KMS-11 (cell line): ENCODE data around the gene GTF2F2.

Experiments
- H2AFZ ChIP-seq: fragments of 200-600 bp; sonication (generic); 2 replicates; pipeline ENCODE4 v1.6.1; 2016; ENCODE audit warnings: antibody characterized with exemption, mixed run types, low read depth
- H3K27ac ChIP-seq: fragments of 200-600 bp; sonication (generic); 2 replicates; pipeline ENCODE4 v1.6.1; 2016; ENCODE audit warnings: mild to moderate bottlenecking, mixed run types
- H3K27me3 ChIP-seq: fragments of 200-600 bp; sonication (generic); 2 replicates; pipeline ENCODE4 v1.6.1; 2017; ENCODE audit warnings: mild to moderate bottlenecking, low read depth, mixed run types, moderate library complexity; ENCODE audit not compliant: insufficient read depth
- H3K36me3 ChIP-seq: fragments of 200-600 bp; sonication (generic); 2 replicates; pipeline ENCODE4 v1.6.1; 2017; ENCODE audit warnings: mild to moderate bottlenecking, mixed run types; ENCODE audit not compliant: insufficient read depth
- H3K4me1 ChIP-seq: fragments of 200-600 bp; sonication (generic); 2 replicates; pipeline ENCODE4 v1.6.1; 2016; ENCODE audit warnings: mild to moderate bottlenecking, low read depth, mixed run types; ENCODE audit not compliant: poor library complexity, severe bottlenecking
- H3K4me2 ChIP-seq: fragments of 200-600 bp; sonication (generic); 2 replicates; pipeline ENCODE4 v1.7.0; 2016; ENCODE audit warnings: mild to moderate bottlenecking, mixed run types
- H3K4me3 ChIP-seq: fragments of 200-600 bp; sonication (generic); IDR thresholded peaks from 2 replicates; pipeline ENCODE4 v1.6.1; 2017; ENCODE audit warnings: low read depth, low read length, mixed read lengths; ENCODE audit not compliant: insufficient read depth
- H3K79me2 ChIP-seq: fragments of 200-600 bp; sonication (generic); 2 replicates; pipeline ENCODE4 v1.6.1; 2016; ENCODE audit warnings: low read depth, mixed run types; ENCODE audit not compliant: insufficient read depth
- H3K9ac ChIP-seq: fragments of 200-600 bp; sonication (generic); 2 replicates; pipeline ENCODE4 v1.6.1; 2016; ENCODE audit warnings: mild to moderate bottlenecking, mixed run types
- H4K20me1 ChIP-seq: fragments of 200-600 bp; sonication (generic); 2 replicates; pipeline ENCODE4 v1.6.1; 2016; ENCODE audit warnings: mild to moderate bottlenecking, mixed run types; ENCODE audit not compliant: insufficient read depth
- CTCF ChIP-seq: fragments of 200-600 bp; sonication (generic); conservative IDR thresholded peaks from 2 replicates; pipeline ENCODE4 v1.6.1; 2017; ENCODE audit warnings: low read depth, mild to moderate bottlenecking, antibody characterized with exemption, low read length, moderate library complexity, mixed read lengths

Gene GTF2F2

GRCh38 chr13:45332831-45333219, 212.5 kb downstream of the GTF2F2 start:
- no peaks in the 10 kb centered on the region for H3K4me1 ChIP-seq
- H3K9ac ChIP-seq = no peak overlapping the region
- no peaks in the 10 kb centered on the region for H3K79me2 ChIP-seq
- H3K27me3 ChIP-seq = no peaks in the 10 kb centered on the region
- H4K20me1 ChIP-seq = 0 out of 2 replicates have a peak, but pooled peaks cover 9% of the 10 kb centered on the region
- H3K36me3 ChIP-seq = 0 out of 2 replicates have a peak, but pooled peaks cover 2% of the 10 kb centered on the region
- H3K4me3 ChIP-seq = no peak overlapping the region
- no peak overlapping the region for H3K4me2 ChIP-seq
- no peak for TF ChIP-seq CTCF
- no peak overlapping the region for H3K27ac ChIP-seq
- no peak overlapping the region for H2AFZ ChIP-seq

DNA sequence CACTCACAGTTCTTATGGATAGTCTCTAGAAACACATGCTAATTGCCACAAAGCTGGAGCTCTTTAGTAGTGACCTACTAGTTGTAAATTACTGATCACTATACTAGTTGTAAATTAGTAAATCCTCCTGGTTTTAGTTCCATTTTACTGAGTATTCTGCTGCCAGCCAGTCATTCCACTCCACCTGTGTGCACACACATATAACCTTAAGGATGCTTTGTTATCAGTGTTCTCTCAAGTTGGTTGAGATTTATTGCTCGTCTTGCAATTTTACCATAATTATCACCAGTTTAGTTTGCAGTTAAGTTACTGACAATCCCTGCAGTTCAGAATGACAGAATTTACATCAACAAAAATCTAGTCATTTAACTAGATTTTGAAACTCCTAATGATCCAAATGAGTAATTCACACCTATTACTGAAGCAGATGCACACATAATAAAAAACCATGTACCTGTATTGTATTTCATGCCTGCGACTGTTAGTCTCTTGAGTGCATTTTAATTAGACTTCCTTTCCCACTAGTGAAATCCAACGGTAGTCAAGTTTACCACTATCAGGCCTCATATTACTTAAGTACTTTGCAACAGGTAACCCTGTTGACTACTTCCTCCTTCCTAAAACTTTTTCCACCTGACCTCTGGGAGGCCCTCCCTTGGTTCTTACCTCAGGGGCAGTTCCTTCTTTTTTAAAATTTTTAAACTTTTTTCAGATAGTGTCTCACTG, 213.1 kb downstream of the GTF2F2 start:
- H3K9ac ChIP-seq = no peak overlapping the region
- no peaks in the 10 kb centered on the region for H3K27me3 ChIP-seq
- peaks cover 2% of the 10 kb centered on the region for H3K4me1 ChIP-seq
- H3K4me2 ChIP-seq = no peak overlapping the region
- peaks cover 3% of the 10 kb centered on the region; the same call in 1 of the 2 replicates for H3K36me3 ChIP-seq
- H3K27ac ChIP-seq = no peak overlapping the region
- H2AFZ ChIP-seq = no peak overlapping the region
- H3K79me2 ChIP-seq = 0 out of 2 replicates have a peak, but pooled peaks cover 2% of the 10 kb centered on the region
- H3K4me3 ChIP-seq = no peak overlapping the region
- no peak for TF ChIP-seq CTCF
- peaks cover 15% of the 10 kb centered on the region for H4K20me1 ChIP-seq
